SHP77 treated with DMSO at 0.1 percent for 48 hours (cell line): ENCODE data around the gene GOLT1A.

Source experiments
- DNase-seq: peaks from one replicate; lab custom pipeline; 2025; lab: John Stamatoyannopoulos, UW

GOLT1A gene

DNA sequence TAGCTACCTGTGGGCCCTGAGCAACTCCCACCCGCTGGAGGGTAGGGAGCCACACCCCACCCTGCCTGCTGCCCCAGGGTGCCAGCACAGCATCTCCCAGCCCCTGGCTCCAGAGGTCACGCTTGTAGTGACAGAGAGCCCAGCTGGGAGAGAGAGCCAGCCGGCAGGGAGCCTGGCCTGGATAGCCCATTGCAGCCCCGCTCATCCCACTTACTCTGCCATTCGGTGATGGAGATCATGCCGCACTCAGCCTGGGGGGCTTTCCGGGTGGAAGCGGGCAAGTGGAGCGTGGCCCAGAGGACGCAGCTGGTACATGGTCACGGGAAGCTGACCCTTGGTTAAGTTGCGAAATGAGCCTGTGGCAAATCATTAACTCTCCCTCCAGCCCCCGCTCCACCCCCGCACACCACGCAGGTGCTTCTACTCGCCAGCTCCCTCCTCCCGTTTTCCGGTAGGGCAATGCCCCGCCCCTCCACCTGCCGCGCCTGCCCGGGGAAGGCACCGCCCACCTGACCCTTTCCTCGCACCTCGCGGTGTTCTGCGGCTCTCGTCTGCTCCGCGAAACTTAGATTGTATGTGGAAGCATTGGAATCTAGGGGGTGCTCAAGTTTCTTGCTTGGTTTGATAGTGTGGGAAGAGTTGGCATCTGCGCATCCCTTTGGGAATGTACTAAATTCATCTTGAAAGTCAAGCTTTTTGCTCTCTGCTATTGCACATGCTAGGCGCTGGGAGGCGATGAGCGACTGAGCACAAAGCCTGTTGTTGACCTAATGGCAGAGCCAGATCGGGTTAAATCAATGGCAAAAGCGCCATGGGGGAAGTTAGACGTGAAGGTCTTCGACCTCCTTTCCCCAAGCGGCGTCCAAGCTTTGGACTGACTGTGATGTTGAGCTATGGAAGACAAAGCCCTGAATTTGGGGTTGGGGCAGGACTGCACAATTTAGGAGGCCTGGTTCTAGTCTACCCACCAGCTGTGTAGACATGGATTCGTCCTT is at the start of gene GOLT1A:
Gene GOLT1A, minus strand, starts transcription at position 321 of the 995 bp plus-strand sequence. Its CDS starts 82 bp downstream, at position 239.
- DNase-seq = no peak

- no peak for DNase-seq
Measured at GRCh38 chr1:204263254-204263910, 49.6 kb upstream of the GOLT1A start.

DNA sequence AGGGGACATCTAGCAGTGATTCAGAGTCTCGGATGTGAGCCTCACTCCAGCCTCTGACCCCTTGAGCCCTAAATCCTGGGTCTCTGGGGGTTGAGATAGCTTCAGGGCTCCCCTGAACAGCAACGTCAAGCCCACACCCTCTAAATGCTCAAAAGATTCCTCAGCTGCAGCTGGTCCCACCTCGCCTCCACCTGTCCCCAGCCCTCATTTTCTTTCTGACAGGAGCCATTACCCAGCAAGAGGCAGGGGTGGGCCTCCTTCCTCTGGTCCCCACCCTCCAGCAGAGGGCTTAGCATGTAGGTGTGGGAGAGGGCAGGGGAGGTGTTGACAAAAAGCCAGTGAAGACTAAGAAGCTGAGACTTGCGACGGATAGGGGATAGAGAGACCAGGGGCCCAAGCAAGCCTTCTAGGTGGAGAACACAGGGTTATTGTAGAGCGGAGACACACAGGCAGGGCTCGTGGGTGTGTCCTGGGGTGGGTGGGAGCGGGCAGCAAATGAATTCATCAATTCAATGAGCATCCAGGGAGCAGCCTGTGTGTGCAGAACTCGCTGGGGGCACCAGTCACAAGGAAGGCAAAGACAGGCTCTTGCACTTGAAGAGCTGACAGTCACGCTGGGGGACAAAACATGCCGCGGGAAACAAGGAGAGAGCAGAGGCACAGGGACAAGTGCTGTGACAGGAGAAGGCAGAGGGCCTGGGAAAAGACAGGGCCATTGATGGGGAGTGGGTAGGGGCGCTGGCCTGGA is 48.9 kb upstream of the GOLT1A start:
- DNase-seq = no peak

DNA sequence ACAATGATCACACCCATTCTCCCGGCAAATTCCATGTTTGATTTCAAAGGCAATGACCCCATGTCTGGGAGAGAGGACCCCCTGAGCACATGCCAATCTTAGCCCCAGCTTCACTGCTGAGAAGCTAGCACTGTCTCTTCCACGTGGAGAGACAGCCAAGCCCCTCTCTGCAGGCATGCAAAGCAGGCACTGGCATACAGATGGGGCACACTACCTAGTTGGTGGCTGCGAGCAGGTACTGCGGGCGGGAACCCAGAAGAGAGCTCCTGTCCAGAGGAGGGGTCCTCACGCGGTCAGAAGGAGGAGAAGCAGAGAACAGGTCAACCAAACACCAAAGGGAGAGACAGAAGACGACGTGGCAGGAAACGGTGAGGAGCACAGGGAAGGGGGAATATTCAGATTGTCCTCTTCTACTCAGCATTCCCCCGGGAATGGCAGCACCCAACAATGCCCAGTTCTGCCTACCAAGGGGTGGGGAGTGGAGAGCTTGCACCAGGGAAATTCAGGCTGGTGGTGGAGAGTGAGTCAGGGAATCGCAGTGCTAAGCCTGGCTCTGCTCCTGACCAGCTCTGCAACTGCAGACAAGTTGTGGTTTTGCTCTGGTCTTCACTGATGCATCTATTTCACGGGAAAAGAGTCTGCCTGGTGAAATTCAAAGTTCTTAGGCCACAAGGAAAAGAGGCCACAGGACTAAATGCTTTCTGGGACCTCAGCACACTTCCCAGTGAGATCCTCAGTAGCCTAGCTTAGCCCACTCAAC is 48.1 kb upstream of the GOLT1A start:
- no peak for DNase-seq

DNA sequence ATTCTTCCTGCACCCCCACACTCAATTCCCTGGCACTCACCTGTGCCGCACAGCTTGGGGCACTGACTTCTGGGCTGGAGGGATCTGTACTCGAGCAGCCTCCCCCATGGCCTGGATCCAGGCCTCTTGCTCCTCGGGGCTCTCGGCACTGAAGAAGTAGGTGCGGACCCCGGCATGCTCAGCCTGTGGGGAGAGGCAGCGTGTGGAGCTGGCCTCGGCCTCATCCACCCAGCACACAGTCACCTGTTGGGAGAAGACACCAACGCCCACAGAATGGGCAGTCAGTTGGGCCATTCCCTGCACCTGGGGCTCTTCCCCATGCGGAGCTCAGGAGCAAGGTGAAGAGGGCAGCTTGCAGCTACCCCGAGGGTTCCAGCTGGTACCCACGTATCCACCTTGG is 47.5 kb upstream of the GOLT1A start:
- no peak for DNase-seq

GRCh38 chr1:204260601-204261197 is 46.9 kb upstream of the GOLT1A start:
- no peak for DNase-seq

DNA sequence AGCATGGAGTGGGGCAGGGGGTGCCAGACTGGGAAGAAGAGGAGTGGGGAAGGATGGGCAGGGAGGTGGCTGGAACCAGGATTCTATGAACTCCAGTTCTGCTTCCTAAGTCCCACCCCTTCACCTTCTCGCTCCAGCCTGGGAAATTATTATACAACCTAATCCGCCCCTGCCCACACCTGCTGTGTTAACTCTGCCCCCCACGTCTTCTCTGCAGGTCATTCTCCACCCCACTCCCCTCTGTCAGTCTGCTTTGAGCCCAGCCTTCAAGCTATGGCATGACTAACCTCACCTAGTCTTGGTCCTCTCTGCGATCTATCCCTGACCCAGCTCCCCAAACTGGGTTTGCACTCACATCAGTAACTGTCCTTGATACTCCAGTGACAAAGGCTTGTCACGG is 46.0 kb upstream of the GOLT1A start:
- no peak for DNase-seq

DNA sequence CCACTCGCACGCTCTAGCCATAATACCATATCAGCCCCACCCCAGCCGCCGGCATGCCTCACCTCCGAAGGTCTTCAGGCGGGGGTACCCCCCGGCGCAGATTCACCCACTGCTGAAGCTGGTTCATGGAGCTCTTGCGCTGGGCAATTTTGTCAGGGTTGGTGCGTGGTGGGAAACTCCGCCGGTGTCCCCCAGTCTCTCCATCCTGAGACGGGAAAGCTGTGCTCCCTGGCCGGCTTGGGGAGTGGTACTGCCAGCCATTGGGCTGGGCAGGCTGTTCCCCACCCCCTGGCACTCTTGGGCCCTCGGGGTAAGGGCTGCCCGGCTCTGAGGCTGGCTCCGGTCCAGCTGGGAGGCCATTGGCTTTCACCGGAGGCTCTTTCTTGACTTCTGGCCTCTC is 45.4 kb upstream of the GOLT1A start:
- DNase-seq = no peak

DNA sequence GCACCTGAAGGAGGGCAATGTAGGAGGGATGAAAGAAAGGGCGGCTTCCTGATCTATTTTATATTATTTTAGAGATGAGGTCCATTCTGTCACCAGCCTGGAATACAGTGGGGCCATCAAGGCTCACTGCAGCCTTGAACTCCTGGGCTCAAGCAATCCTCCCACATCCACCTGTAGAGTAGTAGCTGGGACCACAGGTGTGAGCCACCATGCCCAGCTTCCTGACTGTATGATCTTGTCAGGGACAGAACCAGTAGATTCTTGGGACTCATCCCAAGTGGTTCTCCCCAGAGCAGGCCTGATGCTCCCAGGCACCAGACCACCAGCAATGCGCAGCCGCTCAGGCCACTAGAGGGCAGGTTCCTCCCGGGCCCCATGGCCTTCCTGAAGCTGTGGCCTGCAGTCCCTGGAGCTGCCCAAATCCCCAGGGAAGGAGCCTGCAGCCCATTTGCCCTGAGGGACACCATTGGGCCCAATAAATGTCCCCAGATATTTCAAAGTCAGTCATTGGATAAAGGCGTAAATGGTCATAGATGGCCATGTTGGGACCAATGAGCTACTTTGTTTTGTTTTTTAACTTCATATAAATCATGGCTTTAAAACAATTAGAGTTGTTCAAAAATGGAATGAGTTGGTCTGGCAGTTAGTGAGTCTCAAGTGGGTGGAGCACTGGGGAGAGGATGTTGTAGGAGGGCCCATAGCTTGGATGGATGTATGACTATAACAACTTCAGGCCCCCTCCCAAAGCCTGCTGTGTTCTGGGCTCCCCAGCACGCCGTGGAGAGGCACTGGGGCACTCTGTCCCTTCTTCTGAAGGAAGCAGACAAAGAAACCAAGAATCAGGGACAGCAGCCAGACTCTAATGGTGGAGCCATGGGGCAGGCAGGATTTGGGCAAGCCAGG is 44.7 kb upstream of the GOLT1A start:
- no peak for DNase-seq

- DNase-seq = no peak
Measured at GRCh38 chr1:204257446-204257845, 43.7 kb upstream of the GOLT1A start.

GRCh38 chr1:204256531-204256930 is 42.7 kb upstream of the GOLT1A start:
- no peak for DNase-seq

DNA sequence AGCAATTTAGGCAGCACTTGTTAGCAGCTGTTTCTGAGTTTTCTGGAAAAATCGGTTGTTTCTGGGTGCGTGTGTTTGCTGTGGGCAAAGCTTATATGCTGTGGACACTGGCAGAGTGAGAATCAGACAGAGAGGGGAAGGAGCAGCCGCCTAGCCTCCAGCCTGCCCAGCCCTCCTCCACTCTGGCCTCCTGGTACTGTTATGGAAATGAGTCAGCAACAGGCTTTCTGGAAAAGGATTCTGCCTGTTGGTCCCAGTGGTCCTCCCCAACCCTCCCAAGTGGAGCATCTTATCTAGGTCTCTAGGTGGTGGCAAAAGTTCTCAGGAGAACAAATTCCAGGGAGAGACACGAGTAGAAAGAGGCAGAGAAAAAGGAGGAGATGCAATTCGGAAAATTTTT is 42.2 kb upstream of the GOLT1A start:
- DNase-seq = no peak

GRCh38 chr1:204255225-204255624 is 41.4 kb upstream of the GOLT1A start:
- no peak for DNase-seq

DNA sequence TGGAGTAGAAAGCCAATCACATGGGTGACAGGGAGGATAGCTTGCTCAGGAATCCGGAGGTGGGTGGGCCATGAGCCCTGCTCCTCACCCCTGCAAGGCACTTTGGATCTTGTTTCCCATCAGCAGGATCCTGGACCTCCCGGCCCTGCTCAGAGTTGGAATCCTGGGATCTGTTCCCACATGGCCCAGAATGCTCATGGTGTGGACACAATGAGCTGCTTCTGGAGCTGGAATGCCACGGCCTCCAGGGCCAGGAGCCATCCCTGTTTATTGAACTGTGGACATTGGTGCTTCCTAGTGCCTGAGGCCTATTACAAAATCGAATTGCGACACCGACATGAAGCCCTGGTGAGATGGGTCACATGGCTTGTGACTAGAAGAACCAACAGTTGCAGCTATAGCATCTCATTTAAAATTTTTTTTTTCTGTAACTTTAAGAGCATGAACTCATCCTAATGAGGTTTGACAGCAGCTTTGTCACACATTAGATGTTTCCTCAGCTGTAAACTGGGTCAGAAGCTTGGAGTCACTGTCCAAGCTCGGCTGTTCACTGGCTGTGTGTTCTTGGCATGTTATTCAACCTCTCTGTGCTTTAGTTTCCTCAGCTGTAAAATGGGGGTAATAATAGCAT is 40.4 kb upstream of the GOLT1A start:
- no peak for DNase-seq

- no peak for DNase-seq
Measured at GRCh38 chr1:204251926-204252689, 38.3 kb upstream of the GOLT1A start.

- no peak for DNase-seq
Measured at GRCh38 chr1:204251286-204251685, 37.5 kb upstream of the GOLT1A start.

DNA sequence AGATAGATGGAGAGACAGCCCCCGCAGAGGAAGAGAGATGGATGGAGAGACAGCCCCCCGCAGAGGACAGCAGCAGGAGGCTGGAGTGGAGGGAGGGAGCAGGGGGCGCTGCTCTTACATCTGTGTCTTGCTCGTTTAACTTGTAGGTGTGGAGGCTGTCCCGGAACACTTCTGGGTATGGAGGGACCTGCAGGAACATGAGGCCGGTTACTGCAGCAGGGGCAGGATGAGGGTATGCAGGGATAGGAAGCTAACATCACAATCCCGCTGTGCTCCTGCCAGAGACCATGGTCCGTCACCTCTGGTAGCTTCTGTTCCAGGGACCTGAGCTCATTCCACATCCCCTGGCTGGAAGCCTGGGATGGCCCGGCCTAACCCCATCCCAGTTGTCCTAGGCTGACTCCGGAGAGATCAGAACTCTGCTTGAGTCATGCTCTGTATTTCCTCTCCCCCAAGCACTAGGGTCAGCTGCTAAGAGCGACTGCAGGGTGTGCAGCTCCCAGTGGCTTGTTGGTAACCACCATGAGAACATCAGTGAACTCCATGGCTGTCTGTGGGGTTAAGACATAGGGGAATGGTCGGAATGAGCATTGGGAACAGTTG is 36.7 kb upstream of the GOLT1A start:
- DNase-seq = no peak

DNA sequence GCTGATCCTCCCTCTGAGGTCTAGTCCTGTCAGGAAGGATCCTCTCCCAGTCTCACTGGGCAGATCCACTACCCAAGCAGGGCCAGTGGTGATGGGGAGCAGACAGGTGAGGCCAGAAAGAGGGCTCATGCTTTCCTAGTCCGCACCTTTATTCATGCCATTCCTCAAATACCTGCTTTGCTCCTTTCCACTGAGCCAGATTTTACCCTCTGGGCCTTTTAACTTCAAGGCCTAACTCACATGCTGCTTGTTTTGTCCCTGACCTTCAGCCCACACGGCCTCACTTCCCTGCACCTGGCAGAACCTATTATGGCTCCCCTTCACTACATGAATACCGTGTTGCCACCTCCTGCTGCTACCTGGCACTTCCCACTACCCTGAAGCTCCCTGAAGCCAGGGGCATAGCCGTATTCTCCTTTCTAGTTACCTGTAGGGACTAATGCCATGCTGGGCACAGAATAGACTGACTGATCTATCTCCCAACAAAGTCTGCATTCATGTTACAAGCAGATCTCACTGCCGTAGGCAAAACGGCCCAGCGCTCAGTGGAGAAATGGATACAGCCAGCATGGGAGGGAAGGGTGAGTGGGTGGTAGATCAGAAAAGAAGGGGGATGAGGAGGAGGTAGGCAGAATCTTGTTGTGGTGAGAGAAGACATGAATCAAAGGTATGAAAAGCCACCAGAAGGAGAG is 36.1 kb upstream of the GOLT1A start:
- no peak for DNase-seq
